T-helper 2 cell treated with Interferon-gamma antibody and Interleukin-4, amounts not matched to agents 5 μg/mL and 100 μg/mL, for 36 hours (primary cell): ENCODE data around the gene TMEM169.
A peak's percentile ranks its signal among the peaks of the same experiment; 100 is the strongest.

Source experiments
- DNase-seq: peaks from one replicate; pipeline ENCODE4 v3.0.0; 2021; ENCODE audit warnings: low spot score
- H3K27ac Mint-ChIP-seq: one replicate; pipeline ENCODE4 v1.8.0; 2021; ENCODE audit warnings: mild to moderate bottlenecking, mixed read lengths
- H3K27me3 Mint-ChIP-seq: one replicate; pipeline ENCODE4 v1.8.0; 2021; ENCODE audit warnings: low read depth, mixed read lengths
- H3K36me3 Mint-ChIP-seq: one replicate; pipeline ENCODE4 v1.8.0; 2021; ENCODE audit warnings: low read depth, mixed read lengths
- H3K4me1 Mint-ChIP-seq: one replicate; pipeline ENCODE4 v1.8.0; 2021; ENCODE audit warnings: low read depth, mixed read lengths
- H3K4me3 Mint-ChIP-seq: one replicate; pipeline ENCODE4 v1.8.0; 2022; ENCODE audit warnings: mild to moderate bottlenecking, moderate library complexity, mixed read lengths
- H3K9me3 Mint-ChIP-seq: one replicate; pipeline ENCODE4 v1.8.0; 2021; ENCODE audit warnings: mixed read lengths

Gene TMEM169

DNA sequence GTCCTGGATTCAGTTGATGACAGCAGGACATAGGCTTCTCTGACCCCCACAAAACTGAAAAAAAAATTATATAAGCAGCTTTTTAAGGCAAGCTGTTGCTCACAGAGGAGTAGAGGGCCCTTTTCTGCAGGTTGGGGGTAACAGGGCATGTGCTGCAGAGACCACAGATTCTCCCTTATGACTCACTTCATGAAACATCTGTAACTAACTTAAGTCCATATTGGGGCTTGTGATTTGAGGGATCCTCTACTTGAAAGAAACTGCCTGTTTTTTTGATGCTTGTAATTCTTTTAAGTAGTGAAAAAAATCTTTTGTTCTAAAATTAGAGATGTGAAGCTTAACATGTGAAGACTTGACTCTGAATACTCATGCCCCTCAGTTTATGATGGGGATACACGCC, 60.8 kb downstream of the TMEM169 start:
- no peak overlapping the region for H3K4me3 Mint-ChIP-seq
- no peaks in the 10 kb centered on the region for H3K27me3 Mint-ChIP-seq
- peaks cover 17% of the 10 kb centered on the region for H3K4me1 Mint-ChIP-seq
- no peak for DNase-seq
- H3K27ac Mint-ChIP-seq: peak overlapping the region; percentile 31
- H3K36me3 Mint-ChIP-seq: peaks cover 59% of the 10 kb centered on the region
- H3K9me3 Mint-ChIP-seq: no peaks in the 10 kb centered on the region

GRCh38 chr2:216144372-216144771, 62.7 kb downstream of the TMEM169 start:
- Mint-ChIP-seq H3K36me3 (peaks cover 57% of the 10 kb centered on the region), H3K9me3 (no peaks in the 10 kb centered on the region), H3K4me3 (no peak overlapping the region), H3K27me3 (no peaks in the 10 kb centered on the region), H3K4me1 (peaks cover 17% of the 10 kb centered on the region), H3K27ac (no peak overlapping the region)
- no peak for DNase-seq

DNA sequence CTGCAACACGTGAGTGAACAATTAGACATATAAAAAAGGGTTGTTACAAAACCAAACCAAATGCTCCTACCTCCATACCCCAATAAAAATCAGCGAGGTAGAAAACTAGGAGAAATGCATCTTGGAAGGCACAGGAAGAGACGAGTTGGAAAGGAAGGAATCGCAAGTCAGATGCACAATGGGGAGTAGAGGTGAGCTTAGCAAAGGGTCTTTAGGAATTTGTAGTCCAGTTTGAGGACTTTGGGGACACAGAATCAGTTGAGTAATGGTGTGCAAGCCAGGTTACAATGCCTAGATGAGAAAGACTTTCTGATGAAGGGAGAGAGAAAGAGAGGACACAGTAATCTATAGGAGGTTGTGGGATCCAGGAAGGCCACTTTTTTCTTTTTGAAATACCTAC, 63.1 kb downstream of the TMEM169 start:
- Mint-ChIP-seq H3K4me3 (no peak overlapping the region), H3K9me3 (no peaks in the 10 kb centered on the region), H3K27ac (no peak overlapping the region), H3K4me1 (peaks cover 17% of the 10 kb centered on the region), H3K36me3 (peaks cover 57% of the 10 kb centered on the region), H3K27me3 (no peaks in the 10 kb centered on the region)
- DNase-seq: no peak

DNA sequence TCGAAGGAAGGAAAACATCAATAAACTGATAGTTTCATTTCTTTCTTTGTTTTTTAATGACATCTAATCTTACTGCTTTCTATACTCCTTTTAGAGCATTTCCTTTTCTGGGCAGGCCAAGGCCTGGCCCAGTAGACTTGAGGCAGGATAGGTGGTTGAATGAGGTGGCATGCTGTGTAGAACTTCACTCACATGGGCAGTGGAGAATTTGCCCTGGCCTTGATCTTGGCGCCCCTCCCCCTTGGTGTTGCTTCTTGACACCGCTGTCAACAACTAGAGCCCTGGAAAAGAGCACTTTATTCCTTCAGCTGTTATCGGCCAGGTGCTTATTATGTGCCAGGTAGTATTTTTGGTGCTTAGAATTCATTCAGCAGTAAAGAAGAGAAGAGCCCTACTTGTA, 64.9 kb downstream of the TMEM169 start:
- Mint-ChIP-seq H3K4me3 (no peak overlapping the region), H3K27ac (peak overlapping the region; percentile 15), H3K27me3 (no peaks in the 10 kb centered on the region), H3K36me3 (peaks cover 56% of the 10 kb centered on the region), H3K4me1 (peaks cover 19% of the 10 kb centered on the region), H3K9me3 (no peaks in the 10 kb centered on the region)
- no peak for DNase-seq

DNA sequence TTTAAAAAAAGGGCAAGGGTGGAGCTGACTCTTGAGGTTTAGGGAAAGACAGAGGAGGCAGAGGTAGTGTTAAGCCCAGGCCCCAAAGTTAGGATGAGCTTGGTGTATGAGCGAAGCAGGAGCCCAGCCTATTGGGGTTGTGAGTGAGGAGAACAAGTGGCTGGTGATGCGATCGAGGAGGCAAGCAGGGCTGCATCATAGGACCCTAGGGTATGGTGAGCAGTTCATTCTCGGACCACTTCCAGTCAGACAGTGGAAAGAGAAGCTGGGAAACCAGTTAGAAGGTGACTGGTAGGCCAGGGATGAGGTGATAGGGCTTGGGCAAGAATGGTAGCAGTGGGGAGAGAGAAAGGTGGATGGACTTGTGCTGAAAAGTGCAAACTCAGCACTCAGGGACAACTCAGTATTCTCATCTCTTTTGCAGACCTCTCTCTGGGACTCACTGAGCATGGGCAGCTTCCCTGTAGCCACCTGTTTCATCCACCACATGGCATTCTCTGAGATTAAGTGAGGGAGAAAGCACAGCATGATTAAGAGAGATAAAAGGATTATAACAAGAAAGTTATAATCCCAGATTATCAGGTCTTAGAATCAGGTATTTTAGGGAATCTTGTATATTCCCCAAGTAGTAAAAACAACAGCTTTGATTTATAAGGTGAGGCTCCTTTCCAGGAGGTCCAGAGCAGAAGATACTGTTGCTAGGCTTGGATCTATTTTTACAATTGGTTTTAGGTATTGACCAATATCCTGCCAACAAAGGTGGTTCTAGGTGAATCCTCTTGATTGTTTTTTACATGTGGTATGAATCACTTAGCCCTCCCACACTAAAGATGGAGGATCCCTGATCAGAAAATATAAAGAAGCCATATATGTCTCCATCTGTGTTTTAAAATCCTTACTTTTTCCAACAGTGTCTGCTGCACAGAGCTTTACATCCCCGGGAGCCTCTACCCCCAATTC, 65.7 kb downstream of the TMEM169 start:
- Mint-ChIP-seq H3K4me1 (peaks cover 19% of the 10 kb centered on the region), H3K4me3 (no peak overlapping the region), H3K27ac (peak overlapping the region; percentile 15), H3K36me3 (peaks cover 57% of the 10 kb centered on the region), H3K27me3 (no peaks in the 10 kb centered on the region), H3K9me3 (no peaks in the 10 kb centered on the region)
- DNase-seq: no peak

DNA sequence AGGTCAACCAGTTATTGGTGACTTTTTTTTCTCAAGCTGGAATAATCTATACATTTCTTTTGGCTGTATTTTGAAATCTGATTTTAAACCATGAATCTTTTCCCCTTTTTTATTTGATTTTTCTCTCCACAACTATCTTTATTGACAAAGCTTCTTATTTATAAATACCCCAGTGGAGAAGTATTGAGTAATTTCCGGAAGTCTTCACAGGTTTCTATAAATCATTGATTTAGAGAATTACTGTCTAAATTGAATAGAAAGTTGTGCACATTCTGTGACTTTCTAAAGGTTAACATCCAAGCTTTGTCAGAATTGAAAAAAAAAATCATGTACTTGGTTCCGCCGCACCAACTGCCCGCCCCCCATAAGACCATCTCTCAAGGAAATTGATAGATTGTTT, 67.3 kb downstream of the TMEM169 start:
- DNase-seq: no peak
- peaks cover 18% of the 10 kb centered on the region for H3K4me1 Mint-ChIP-seq
- no peaks in the 10 kb centered on the region for H3K27me3 Mint-ChIP-seq
- no peak overlapping the region for H3K27ac Mint-ChIP-seq
- H3K36me3 Mint-ChIP-seq: peaks cover 59% of the 10 kb centered on the region
- no peak overlapping the region for H3K4me3 Mint-ChIP-seq
- H3K9me3 Mint-ChIP-seq: no peaks in the 10 kb centered on the region

- Mint-ChIP-seq H3K4me3 (no peak overlapping the region), H3K9me3 (no peaks in the 10 kb centered on the region), H3K4me1 (peaks cover 18% of the 10 kb centered on the region), H3K36me3 (peaks cover 63% of the 10 kb centered on the region), H3K27me3 (no peaks in the 10 kb centered on the region), H3K27ac (no peak overlapping the region)
- no peak for DNase-seq
Observed at GRCh38 chr2:216149741-216150140, 68.0 kb downstream of the TMEM169 start.

DNA sequence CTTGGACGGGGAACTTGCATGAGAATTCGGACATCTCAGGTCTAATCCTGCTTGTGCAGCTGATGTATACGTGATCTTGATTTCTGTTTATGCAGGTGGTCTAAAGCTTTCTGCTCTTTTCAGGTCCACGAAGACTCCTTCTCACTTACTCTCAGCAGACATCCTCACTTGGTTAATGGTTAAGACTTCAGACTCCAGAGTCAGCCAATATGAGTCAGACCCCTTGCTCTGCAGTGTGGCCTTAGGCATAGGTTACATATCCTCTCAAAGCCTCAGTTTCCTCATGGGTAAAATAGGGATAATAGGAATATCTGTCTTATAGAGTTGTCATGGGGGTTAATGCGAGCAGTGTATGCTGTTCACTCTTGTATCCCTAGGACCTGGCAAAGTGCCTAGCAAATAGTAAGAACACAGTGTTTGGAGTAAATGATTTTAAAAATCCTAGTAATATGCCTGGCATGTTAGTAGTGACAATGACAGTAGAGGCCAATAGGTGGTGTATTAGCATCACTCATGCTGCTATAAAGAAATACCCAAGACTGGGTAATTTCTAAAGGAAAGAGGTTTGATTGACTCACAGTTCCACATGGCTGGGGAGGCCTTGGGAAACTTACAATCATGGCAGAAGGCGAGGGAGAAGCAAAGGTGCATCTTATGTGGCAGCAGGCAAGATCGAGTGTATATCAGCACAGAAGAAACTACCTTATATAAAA, 69.8 kb downstream of the TMEM169 start:
- DNase-seq: no peak
- Mint-ChIP-seq H3K9me3 (no peaks in the 10 kb centered on the region), H3K4me1 (peaks cover 18% of the 10 kb centered on the region), H3K4me3 (no peak overlapping the region), H3K27me3 (no peaks in the 10 kb centered on the region), H3K36me3 (peaks cover 77% of the 10 kb centered on the region), H3K27ac (peak overlapping the region; percentile 71)
